Pancreas (tissue), 10 donors: ENCODE measurements around the gene OR4X2. TPM values are rescaled to one million over a fixed set of nuclear protein-coding genes. Genes with fewer than 3 reads are reported as not detected.

Experiments
- ATAC-seq, 4 donors: fragments of 200-7000 bp; cut with Tn5 transposase; one replicate each; pipeline versions ENCODE4 v1.8.0 to v1.9.1; 2020; ENCODE audit warnings: mild to moderate bottlenecking in 4 of 4, moderate library complexity in 4 of 4
- DNase-seq, 6 donors: peaks; one replicate each; pipeline ENCODE4 v3.0.0-alpha.2; 2020
- FAIRE-seq: peaks from 2 replicates; lab custom pipeline; 2012; peaks lifted over from hg19 to GRCh38; lab: Jason Lieb, UNC
- H3K27ac ChIP-seq, 4 donors: fragments of 200-600 bp; sonication (generic); 1 replicate in 3 of 4; 2 replicates in 1 of 4; pipeline versions ENCODE4 v1.5.0 to v1.8.0; 2020
- H3K27me3 ChIP-seq, 4 donors: fragments of 200-600 bp; one replicate each; pipeline ENCODE4 v1.8.0; 2021
- H3K36me3 ChIP-seq, 3 donors: fragments of 200-600 bp; sonication (generic) in 1 of 3; one replicate each; pipeline versions ENCODE4 v1.5.0 to v1.8.0; 2020 to 2021
- H3K4me1 ChIP-seq, 3 donors: fragments of 200-600 bp; one replicate each; pipeline ENCODE4 v1.8.0; 2021
- H3K4me3 ChIP-seq, 4 donors: fragments of 200-600 bp; sonication (generic) in 2 of 4; one replicate each; pipeline versions ENCODE4 v1.5.0 to v1.8.0; 2020 to 2021
- H3K9me3 ChIP-seq, 4 donors: fragments of 200-600 bp; one replicate each; pipeline ENCODE4 v1.8.0; 2021
- WGBS, 2 donors: extraction: QIAGEN DNeasy Blood & Tissue Kit; methylation state at CpG; one replicate each; pipeline ENCODE4 v1.1.7; 2013; 5-methylcytosine and 5-hydroxymethylcytosine counted together
- intact Hi-C, 3 donors: fragments of 100-400 bp; cut with DNase I; formaldehyde crosslinking; loops; one replicate each; pipeline versions ENCODE4 v1.11.1 to v1.14.2; 2022
- polyA plus RNA-seq, 2 donors: library from polyadenylated mRNA; stranded (reverse); fragments of 200-250 nt; gene quantifications; one replicate each; pipeline ENCODE4 v1.2.3, GENCODE V29; 2013
- total RNA-seq, 6 donors: library from RNA; stranded (reverse); fragmentation: NEBNext Ultra II Directional in 4 of 6; extraction: Animal tissue kit (Norgen Biotek cat#: 25700) in 4 of 6; gene quantifications; one replicate each; pipeline versions ENCODE4 v1.2.1 to v1.2.4, GENCODE V29; 2021 to 2023
- TF ChIP-seq, protein P1 (sequence below), 4 donors: fragments of 200-600 bp; sonication (generic) in 3 of 4; IDR thresholded peaks; one replicate each; pipeline versions ENCODE4 v1.5.0 to v1.8.0; 2021; ENCODE audit warnings: antibody characterized with exemption in 4 of 4
- donor health status: healthy with polysubstance abuse.
- donor health status: DM: no; HTN: no; CAD: no; lungs with moderate emphysema.
- donor health status: DM: no; HTN: no; CAD: no.
- donor health status: control.
- donor health status: control.
- donor health status: Bipolar disorder and iron deficiency.
- donor health status: DM: yes; HTN: yes; CAD: no.
- donor health status: DM: no; HTN: no; CAD: no.
- donor health status: DM: no; HTN: no; CAD: no.
- donor health status: DM: yes; HTN: yes; CAD: no.

Gene OR4X2
- total and polyA plus RNA-seq, 8 donors: not detected

DNA sequence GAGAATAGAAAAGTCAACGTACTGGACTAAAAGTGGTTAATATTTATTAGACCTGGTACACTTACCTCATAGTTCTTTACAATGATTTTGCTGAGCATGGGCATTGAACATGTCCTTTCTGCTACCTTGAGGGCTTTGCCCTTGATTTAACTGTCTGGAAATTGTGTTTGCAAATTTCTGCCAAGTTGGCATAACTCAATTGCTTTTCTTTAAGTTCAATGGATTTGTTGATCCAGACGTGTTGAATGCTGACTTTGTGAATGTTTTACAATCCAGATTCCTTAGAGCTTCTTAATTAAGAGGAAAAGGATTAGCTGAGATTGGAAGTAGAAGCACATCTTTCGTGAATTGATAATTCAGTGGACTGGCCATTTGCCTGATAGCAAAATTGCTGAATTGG, 7.2 kb upstream of the OR4X2 start:
- TF ChIP-seq, protein P1, sequence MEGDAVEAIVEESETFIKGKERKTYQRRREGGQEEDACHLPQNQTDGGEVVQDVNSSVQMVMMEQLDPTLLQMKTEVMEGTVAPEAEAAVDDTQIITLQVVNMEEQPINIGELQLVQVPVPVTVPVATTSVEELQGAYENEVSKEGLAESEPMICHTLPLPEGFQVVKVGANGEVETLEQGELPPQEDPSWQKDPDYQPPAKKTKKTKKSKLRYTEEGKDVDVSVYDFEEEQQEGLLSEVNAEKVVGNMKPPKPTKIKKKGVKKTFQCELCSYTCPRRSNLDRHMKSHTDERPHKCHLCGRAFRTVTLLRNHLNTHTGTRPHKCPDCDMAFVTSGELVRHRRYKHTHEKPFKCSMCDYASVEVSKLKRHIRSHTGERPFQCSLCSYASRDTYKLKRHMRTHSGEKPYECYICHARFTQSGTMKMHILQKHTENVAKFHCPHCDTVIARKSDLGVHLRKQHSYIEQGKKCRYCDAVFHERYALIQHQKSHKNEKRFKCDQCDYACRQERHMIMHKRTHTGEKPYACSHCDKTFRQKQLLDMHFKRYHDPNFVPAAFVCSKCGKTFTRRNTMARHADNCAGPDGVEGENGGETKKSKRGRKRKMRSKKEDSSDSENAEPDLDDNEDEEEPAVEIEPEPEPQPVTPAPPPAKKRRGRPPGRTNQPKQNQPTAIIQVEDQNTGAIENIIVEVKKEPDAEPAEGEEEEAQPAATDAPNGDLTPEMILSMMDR (IDR thresholded peaks at IDR 0.05): no peak
- no peak for FAIRE-seq
- DNase-seq: no peak
- 13 to 31% methylated on average over 3 of the region's 3 CpGs for WGBS, 2 donors
- Histone ChIP-seq H3K4me3 (no peak overlapping the region), H3K36me3 (no peaks in the 10 kb centered on the region), H3K27me3 (peaks cover 0 to 3% (median 0%) of the 10 kb centered on the region in 4 donors), H3K27ac (no peak overlapping the region), H3K9me3 (no peaks in the 10 kb centered on the region), H3K4me1 (no peaks in the 10 kb centered on the region)
- intact Hi-C loops: no loop called here
- no peak for ATAC-seq

DNA sequence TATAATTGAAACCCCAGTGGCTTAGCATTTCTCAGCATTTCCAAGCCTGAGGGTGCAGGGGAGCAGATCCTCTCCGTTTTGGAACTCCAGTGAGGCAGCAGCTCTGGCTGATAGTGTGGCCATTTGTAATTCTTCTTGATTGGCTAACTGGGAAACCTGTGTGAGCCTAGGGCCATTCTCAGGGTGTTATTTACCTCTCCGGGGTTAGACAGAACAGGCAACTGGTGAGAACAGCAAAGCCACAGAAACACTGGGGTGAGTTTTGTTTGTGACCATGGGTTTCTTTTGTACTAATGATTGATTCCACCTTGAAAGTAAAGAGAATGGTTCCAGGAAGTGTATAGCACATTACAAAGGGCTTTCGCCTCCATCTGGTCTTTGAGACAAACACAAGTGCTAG, 2.4 kb upstream of the OR4X2 start:
- H3K27me3 ChIP-seq: peaks cover 0 to 3% (median 0%) of the 10 kb centered on the region in 4 donors
- H3K4me3 ChIP-seq: no peak overlapping the region
- no peak for DNase-seq
- H3K27ac ChIP-seq: no peak overlapping the region
- no peaks in the 10 kb centered on the region for H3K36me3 ChIP-seq
- no peak for FAIRE-seq
- no peaks in the 10 kb centered on the region for H3K9me3 ChIP-seq
- no peak for ATAC-seq
- WGBS, 2 donors: 53 to 54% methylated on average over 3 of the region's 3 CpGs
- TF ChIP-seq, protein P1 (IDR thresholded peaks at IDR 0.05): no peak
- H3K4me1 ChIP-seq: no peaks in the 10 kb centered on the region
- intact Hi-C loops: no loop called here

DNA sequence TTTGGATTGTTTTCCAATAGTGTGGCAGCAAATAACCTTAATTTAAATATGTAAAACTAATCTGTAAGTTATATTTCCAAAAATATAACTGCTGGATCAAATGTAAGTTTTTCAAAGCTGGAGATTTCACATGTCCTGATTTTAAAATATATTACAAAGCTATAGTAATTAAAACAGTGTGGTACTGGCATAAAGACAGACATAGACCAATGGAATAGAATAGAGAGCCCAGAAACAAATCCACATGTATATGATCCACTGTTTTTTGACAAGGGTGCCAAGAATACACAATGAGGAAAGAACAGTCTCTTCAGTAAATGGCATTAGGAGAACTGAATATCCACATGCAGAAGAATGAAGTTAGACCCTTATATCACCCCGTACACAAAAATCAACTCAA, 4.0 kb downstream of the OR4X2 start:
- 69 to 79% methylated on average over 1 of the region's 1 CpG for WGBS, 2 donors
- no peak for FAIRE-seq
- no peak for ATAC-seq

DNA sequence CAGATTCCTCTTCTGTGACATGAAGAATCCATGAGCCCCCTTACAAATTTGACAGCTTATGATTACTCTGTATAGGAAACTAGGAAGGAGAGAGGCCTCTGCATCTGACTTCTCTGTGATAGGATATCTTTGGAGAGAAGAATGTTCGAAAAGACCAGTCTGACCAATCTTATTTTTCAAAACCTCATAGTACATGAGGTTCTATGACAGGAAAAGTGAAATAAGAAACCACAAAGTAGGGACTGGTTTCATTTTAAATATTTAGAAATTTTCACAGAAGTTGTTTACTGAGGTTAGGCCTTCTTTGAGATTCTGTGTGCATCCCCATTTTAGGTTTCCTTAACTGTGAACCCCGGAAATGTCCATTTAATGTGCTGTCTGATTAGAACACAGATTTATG, 16.7 kb downstream of the OR4X2 start:
- TF ChIP-seq, protein P1 (IDR thresholded peaks at IDR 0.05): no peak
- no peak for ATAC-seq
- intact Hi-C loops: no loop called here
- no peak overlapping the region for H3K27ac ChIP-seq
- DNase-seq: no peak
- H3K27me3 ChIP-seq: no peaks in the 10 kb centered on the region
- H3K36me3 ChIP-seq: no peaks in the 10 kb centered on the region
- FAIRE-seq: no peak
- H3K4me3 ChIP-seq: no peak overlapping the region
- 51 to 65% methylated on average over 2 of the region's 2 CpGs for WGBS, 2 donors
- H3K4me1 ChIP-seq: no peaks in the 10 kb centered on the region
- no peaks in the 10 kb centered on the region for H3K9me3 ChIP-seq

More for the DNA sequence above, 4.0 kb downstream of the OR4X2 start:
- TF ChIP-seq, protein P1 (IDR thresholded peaks at IDR 0.05): no peak
- Histone ChIP-seq H3K27ac (no peak overlapping the region), H3K4me3 (no peak overlapping the region), H3K36me3 (no peaks in the 10 kb centered on the region), H3K4me1 (no peaks in the 10 kb centered on the region), H3K27me3 (no peaks in the 10 kb centered on the region), H3K9me3 (peaks cover 0 to 4% (median 0%) of the 10 kb centered on the region in 4 donors)
- no peak for DNase-seq
- intact Hi-C loops: no loop called here

DNA sequence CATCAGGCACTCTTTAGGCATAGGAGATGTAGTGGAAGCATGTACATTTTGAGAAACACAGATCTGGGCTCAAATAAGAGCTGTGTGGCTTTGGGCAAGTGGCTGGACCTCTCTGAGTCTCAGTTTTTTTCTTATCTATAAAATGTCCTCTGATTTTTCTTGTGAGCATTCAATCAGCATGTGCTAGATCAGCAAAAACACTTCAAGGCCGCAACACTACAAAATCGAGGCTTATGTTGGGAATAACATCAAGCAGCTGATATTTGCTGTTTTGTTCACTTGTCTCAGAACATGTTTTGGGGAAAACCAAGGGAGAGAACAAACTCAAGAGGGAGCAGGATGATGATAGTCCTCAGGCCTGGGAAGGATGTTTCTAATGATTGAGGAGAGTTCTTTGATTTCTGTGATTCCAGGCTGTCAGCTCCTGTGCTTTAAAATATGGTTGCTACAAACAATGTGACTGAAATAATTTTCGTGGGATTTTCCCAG, 18.6 kb downstream of the OR4X2 start, which contains the start of gene OR4X1:
Gene OR4X1 (plus strand): TSS at position 439 of the 489 bp plus-strand sequence. CDS start 0 bp downstream, at position 439.
- no peaks in the 10 kb centered on the region for H3K36me3 ChIP-seq
- H3K27ac ChIP-seq: no peak within 1 kb of the TSS
- WGBS, 2 donors: 15 to 17% methylated on average over 3 of the region's 3 CpGs
- no peaks in the 10 kb centered on the region for H3K27me3 ChIP-seq
- intact Hi-C loops: no loop called here
- H3K9me3 ChIP-seq: no peaks in the 10 kb centered on the region
- DNase-seq (no peak), FAIRE-seq (no peak), ATAC-seq (no peak)
- no peak within 1 kb of the TSS for H3K4me3 ChIP-seq
- TF ChIP-seq, protein P1 (IDR thresholded peaks at IDR 0.05): no peak
- no peaks in the 10 kb centered on the region for H3K4me1 ChIP-seq
